Calu3 (cell line): ENCODE results near the gene CENPX. TPM values are rescaled to one million over a fixed set of nuclear protein-coding genes. Genes with fewer than 3 reads are reported as not detected.

Experiments used
- BruUV-seq: library from RNA; stranded (reverse); fragments of 400-500 nt; replicated peaks from 2 replicates; lab custom pipeline; 2021; lab: Mats Ljungman, UMichigan
- CTCF ChIA-PET: fragments of 300-600 bp; sonication (Branson Sonifier 250); formaldehyde crosslinking; loops from one replicate; lab custom pipeline; 2022; ENCODE audit warnings: antibody characterized with exemption; lab: Charles Lee
- DNase-seq: peaks from one replicate; pipeline ENCODE4 v3.0.0; 2022
- H3K27ac Mint-ChIP-seq: one replicate; pipeline ENCODE4 v1.8.0; 2022; ENCODE audit warnings: mixed read lengths; ENCODE audit not compliant: unreplicated experiment
- H3K27me3 Mint-ChIP-seq: one replicate; pipeline ENCODE4 v1.8.0; 2022; ENCODE audit warnings: mixed read lengths; ENCODE audit not compliant: unreplicated experiment
- H3K36me3 Mint-ChIP-seq: one replicate; pipeline ENCODE4 v1.8.0; 2022; ENCODE audit warnings: mild to moderate bottlenecking, moderate library complexity, mixed read lengths; ENCODE audit not compliant: insufficient read depth, unreplicated experiment
- H3K4me1 Mint-ChIP-seq: one replicate; pipeline ENCODE4 v1.8.0; 2022; ENCODE audit warnings: mild to moderate bottlenecking, low read depth, mixed read lengths; ENCODE audit not compliant: unreplicated experiment
- H3K4me3 Mint-ChIP-seq: one replicate; pipeline ENCODE4 v1.8.0; 2022; ENCODE audit warnings: mild to moderate bottlenecking, low read depth, moderate library complexity, mixed read lengths; ENCODE audit not compliant: unreplicated experiment
- H3K9me3 Mint-ChIP-seq: one replicate; pipeline ENCODE4 v1.8.0; 2022; ENCODE audit warnings: low read depth, mixed read lengths; ENCODE audit not compliant: unreplicated experiment
- intact Hi-C: fragments of 100-400 bp; cut with micrococcal nuclease; formaldehyde crosslinking; loops from one replicate; pipeline ENCODE4 v1.10.0; 2022; ENCODE audit not compliant: unreplicated experiment
- total RNA-seq: library from RNA; stranded (reverse); gene quantifications from 2 replicates; pipeline ENCODE4 v1.2.3, GENCODE V29; 2022
- TF ChIP-seq, protein P1 (sequence below): fragments of 200-600 bp; IDR thresholded peaks from one replicate; pipeline ENCODE4 v1.8.0; 2022; ENCODE audit warnings: antibody characterized with exemption; ENCODE audit not compliant: unreplicated experiment

CENPX gene
- total RNA-seq, 1 experiment from 2014 or later: 86.9 TPM

- BruUV-seq: TSS peak; percentile 37
- TF ChIP-seq, protein P1, sequence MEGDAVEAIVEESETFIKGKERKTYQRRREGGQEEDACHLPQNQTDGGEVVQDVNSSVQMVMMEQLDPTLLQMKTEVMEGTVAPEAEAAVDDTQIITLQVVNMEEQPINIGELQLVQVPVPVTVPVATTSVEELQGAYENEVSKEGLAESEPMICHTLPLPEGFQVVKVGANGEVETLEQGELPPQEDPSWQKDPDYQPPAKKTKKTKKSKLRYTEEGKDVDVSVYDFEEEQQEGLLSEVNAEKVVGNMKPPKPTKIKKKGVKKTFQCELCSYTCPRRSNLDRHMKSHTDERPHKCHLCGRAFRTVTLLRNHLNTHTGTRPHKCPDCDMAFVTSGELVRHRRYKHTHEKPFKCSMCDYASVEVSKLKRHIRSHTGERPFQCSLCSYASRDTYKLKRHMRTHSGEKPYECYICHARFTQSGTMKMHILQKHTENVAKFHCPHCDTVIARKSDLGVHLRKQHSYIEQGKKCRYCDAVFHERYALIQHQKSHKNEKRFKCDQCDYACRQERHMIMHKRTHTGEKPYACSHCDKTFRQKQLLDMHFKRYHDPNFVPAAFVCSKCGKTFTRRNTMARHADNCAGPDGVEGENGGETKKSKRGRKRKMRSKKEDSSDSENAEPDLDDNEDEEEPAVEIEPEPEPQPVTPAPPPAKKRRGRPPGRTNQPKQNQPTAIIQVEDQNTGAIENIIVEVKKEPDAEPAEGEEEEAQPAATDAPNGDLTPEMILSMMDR: no peak
- Mint-ChIP-seq H3K27me3 (no peaks in the 10 kb centered on the region), H3K4me3 (no peak overlapping the region), H3K4me1 (no peaks in the 10 kb centered on the region), H3K27ac (no peak overlapping the region), H3K36me3 (peaks cover 38% of the 10 kb centered on the region), H3K9me3 (no peaks in the 10 kb centered on the region)
- CTCF ChIA-PET: no interaction called here
- intact Hi-C loops: no loop called here
- no peak for DNase-seq
Observed at GRCh38 chr17:82047914-82048570, 25.4 kb upstream of the CENPX start.

DNA sequence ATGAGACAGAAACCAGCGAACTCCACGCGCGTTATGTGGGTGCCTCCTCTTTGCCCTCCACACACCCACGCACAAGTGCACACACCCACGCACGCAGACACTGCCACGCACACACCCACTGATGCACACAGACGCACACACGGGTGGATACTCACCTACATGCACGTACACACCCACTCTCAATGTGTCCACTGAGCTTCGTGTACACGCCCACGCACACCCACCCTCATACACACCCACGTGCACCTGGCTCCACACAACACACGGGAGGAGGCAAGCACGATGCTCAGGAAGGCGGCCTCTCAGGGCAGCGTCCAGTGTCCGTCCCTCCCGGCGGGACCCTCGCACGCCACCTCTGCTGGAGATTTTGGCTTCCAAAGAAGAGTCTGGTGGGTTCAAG is 24.7 kb upstream of the CENPX start:
- Mint-ChIP-seq H3K9me3 (no peaks in the 10 kb centered on the region), H3K27ac (no peak overlapping the region), H3K4me3 (no peak overlapping the region), H3K4me1 (no peaks in the 10 kb centered on the region), H3K27me3 (no peaks in the 10 kb centered on the region), H3K36me3 (peaks cover 32% of the 10 kb centered on the region)
- DNase-seq: no peak
- CTCF ChIA-PET: no interaction called here
- BruUV-seq: no TSS peak
- TF ChIP-seq, protein P1: no peak
- intact Hi-C loops: no loop called here

- Mint-ChIP-seq H3K9me3 (no peaks in the 10 kb centered on the region), H3K4me1 (no peaks in the 10 kb centered on the region), H3K4me3 (no peak overlapping the region), H3K27me3 (no peaks in the 10 kb centered on the region), H3K36me3 (peaks cover 27% of the 10 kb centered on the region), H3K27ac (no peak overlapping the region)
- TF ChIP-seq, protein P1: no peak
- CTCF ChIA-PET: no interaction called here
- no peak for DNase-seq
- no TSS peak for BruUV-seq
- intact Hi-C loops: no loop called here
Observed at GRCh38 chr17:82046903-82047302, 24.2 kb upstream of the CENPX start.

- CTCF ChIA-PET: no interaction called here
Observed at GRCh38 chr17:82045936-82046484, 23.3 kb upstream of the CENPX start.

More at GRCh38 chr17:82045936-82046484, 23.3 kb upstream of the CENPX start:
- Mint-ChIP-seq H3K4me1 (no peaks in the 10 kb centered on the region), H3K27me3 (no peaks in the 10 kb centered on the region), H3K4me3 (no peak overlapping the region), H3K27ac (no peak overlapping the region), H3K9me3 (no peaks in the 10 kb centered on the region), H3K36me3 (peaks cover 23% of the 10 kb centered on the region)
- TF ChIP-seq, protein P1: no peak
- intact Hi-C loops: no loop called here
- no peak for DNase-seq
- no TSS peak for BruUV-seq
